Progenitor cell of endocrine pancreas (in vitro differentiated cells): ENCODE data around the gene ZNF425. TPM values are rescaled to one million over a fixed set of nuclear protein-coding genes. Genes with fewer than 3 reads are reported as not detected.

Source experiments
- total RNA-seq: library from RNA; stranded (reverse); gene quantifications from 2 replicates; pipeline ENCODE4 v1.2.1, GENCODE V29; 2021

The ZNF425 gene
- total RNA-seq, 1 donor from 2014 or later, result 5.3 TPM

Other genes with a start within 250 kb of the ZNF425 start
- gene EZH2, start 242.0 kb downstream of the ZNF425 start, total RNA-seq, result 56.6 and 57.6 TPM in 2 replicates
- 238 TPM in 2 replicates for gene PDIA4, start 97.8 kb downstream of the ZNF425 start, total RNA-seq
- 18.0 and 20.6 TPM in 2 replicates for gene ZNF786, start 35.6 kb downstream of the ZNF425 start, total RNA-seq
- gene ZNF398, start 21.1 kb upstream of the ZNF425 start, total RNA-seq, result 16.7 and 17.5 TPM in 2 replicates
- 47.0 and 53.5 TPM in 2 replicates for gene ZNF282, start 69.2 kb upstream of the ZNF425 start, total RNA-seq
- gene ZNF212, start 113.3 kb upstream of the ZNF425 start, total RNA-seq, result 19.4 and 19.5 TPM in 2 replicates
- 17.5 and 18.5 TPM in 2 replicates for gene ZNF783, start 135.9 kb upstream of the ZNF425 start, total RNA-seq